OCI-LY7 (cell line): Measurements from ENCODE around the gene ROBO2. TPM values are rescaled to one million over a fixed set of nuclear protein-coding genes. Genes with fewer than 3 reads are reported as not detected.

Experiments used
- BruUV-seq: library from RNA; stranded (reverse); fragments of 400-500 nt; replicated peaks from 2 replicates; lab custom pipeline; 2021; lab: Mats Ljungman, UMichigan
- CTCF ChIA-PET: fragments of 300-600 bp; sonication (Branson Sonifier 250); formaldehyde crosslinking; loops from one replicate; lab custom pipeline; 2022; ENCODE audit warnings: antibody characterized with exemption; ENCODE audit not compliant: unreplicated experiment; lab: Charles Lee
- POLR2A ChIA-PET: fragments of 300-600 bp; sonication (Branson Sonifier 250); formaldehyde crosslinking; loops from one replicate; lab custom pipeline; 2022; ENCODE audit warnings: antibody characterized with exemption; lab: Charles Lee
- DNase-seq: peaks from one replicate; pipeline ENCODE4 v3.0.0-alpha.2; 2015; ENCODE audit warnings: low spot score
- H2AFZ ChIP-seq: fragments of 200-600 bp; sonication (generic), shearing (Covaris generic); 2 replicates; pipeline ENCODE4 v1.6.1; 2014; ENCODE audit warnings: mild to moderate bottlenecking, antibody characterized with exemption, low read length, moderate library complexity
- H3K27ac ChIP-seq: fragments of 200-600 bp; sonication (generic); 2 replicates; pipeline ENCODE4 v1.5.1; 2014; ENCODE audit warnings: mixed run types, low read depth, mild to moderate bottlenecking, moderate library complexity, low read length, inconsistent platforms; ENCODE audit not compliant: poor library complexity, severe bottlenecking
- H3K36me3 ChIP-seq: fragments of 200-600 bp; sonication (generic); 2 replicates; pipeline ENCODE4 v1.6.1; 2014; ENCODE audit warnings: mild to moderate bottlenecking, antibody characterized with exemption, low read length, moderate library complexity, mixed read lengths; ENCODE audit not compliant: insufficient read depth
- H3K4me1 ChIP-seq: fragments of 200-600 bp; sonication (generic); 2 replicates; pipeline ENCODE4 v1.5.1; 2014; ENCODE audit warnings: mild to moderate bottlenecking, low read length; ENCODE audit not compliant: insufficient read depth, poor library complexity, severe bottlenecking
- H3K4me2 ChIP-seq: fragments of 200-600 bp; sonication (generic); 2 replicates; pipeline ENCODE4 v1.6.1; 2014; ENCODE audit warnings: mild to moderate bottlenecking, low read length
- H3K4me3 ChIP-seq: fragments of 200-600 bp; sonication (generic); 2 replicates; pipeline ENCODE4 v1.5.1; 2014; ENCODE audit warnings: mild to moderate bottlenecking, low read depth, low read length; ENCODE audit not compliant: poor library complexity, severe bottlenecking
- H3K79me2 ChIP-seq: fragments of 200-600 bp; sonication (generic); 2 replicates; pipeline ENCODE4 v1.6.1; 2016; ENCODE audit warnings: low read depth, mild to moderate bottlenecking, low read length, moderate library complexity, mixed read lengths; ENCODE audit not compliant: insufficient read depth
- H3K9me2 ChIP-seq: fragments of 200-600 bp; sonication (generic); 2 replicates; pipeline ENCODE4 v1.6.1; 2016; ENCODE audit warnings: mild to moderate bottlenecking, low read length, mixed read lengths; ENCODE audit not compliant: insufficient read depth
- H3K9me3 ChIP-seq: fragments of 200-600 bp; sonication (generic); 2 replicates; pipeline ENCODE4 v1.6.1; 2014; ENCODE audit warnings: mild to moderate bottlenecking, mixed run types, low read length, mixed read lengths
- H4K20me1 ChIP-seq: fragments of 200-600 bp; sonication (generic); 2 replicates; pipeline ENCODE4 v1.6.1; 2014; ENCODE audit warnings: mild to moderate bottlenecking, antibody characterized with exemption, low read length, moderate library complexity, mixed read lengths; ENCODE audit not compliant: insufficient read depth
- EZH2phosphoT487 ChIP-seq: fragments of 200-600 bp; sonication (generic); IDR thresholded peaks from 2 replicates; pipeline ENCODE4 v1.6.1; 2018; ENCODE audit warnings: low read depth, borderline replicate concordance, mild to moderate bottlenecking, mixed run types, antibody characterized with exemption, low read length, moderate library complexity, mixed read lengths
- intact Hi-C: fragments of 100-400 bp; cut with micrococcal nuclease; formaldehyde crosslinking; loops from one replicate; pipeline ENCODE4 v1.10.0; 2022; ENCODE audit not compliant: unreplicated experiment
- total RNA-seq, 2 experiments: library from RNA; depleted of rRNA in 1 of 2; stranded (reverse); fragments of >200 nt in 1 of 2; shearing (Covaris generic) in 1 of 2; gene quantifications; 2 replicates each; pipeline ENCODE4 v1.2.3, GENCODE V29; 2014 to 2022
- TF ChIP-seq, protein P1 (sequence below): fragments of 200-600 bp; sonication (generic); conservative IDR thresholded peaks from 2 replicates; pipeline ENCODE4 v1.5.1; 2014; ENCODE audit warnings: mild to moderate bottlenecking, antibody characterized with exemption, low read length, moderate library complexity, mixed read lengths

ROBO2 gene
- total RNA-seq, 2 experiments from 2014 or later = 0.06 to 4.8 TPM

DNA sequence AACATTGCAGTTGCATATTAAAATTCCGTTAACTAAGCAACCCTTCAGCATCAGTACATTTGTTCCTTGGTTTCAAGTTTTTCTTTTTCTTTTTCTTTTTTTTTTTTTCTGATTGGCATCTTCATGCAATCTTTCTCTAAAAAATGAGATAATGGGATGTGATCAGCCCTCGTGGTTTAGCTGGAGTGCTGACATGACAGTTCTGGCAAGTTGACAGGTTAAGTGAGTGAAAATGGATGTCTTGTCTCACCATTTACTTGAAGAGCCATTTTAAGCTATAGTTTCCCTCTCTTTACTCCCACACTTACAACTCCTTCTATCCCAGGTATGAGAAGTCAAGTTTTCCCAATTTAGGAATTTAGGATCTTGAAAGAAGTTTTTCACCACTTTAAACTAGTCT is 495.2 kb downstream of the ROBO2 start:
- Histone ChIP-seq H3K79me2 (no peaks in the 10 kb centered on the region), H3K36me3 (no peaks in the 10 kb centered on the region), H3K9me2 (no peaks in the 10 kb centered on the region), H3K27ac (no peak overlapping the region), H2AFZ (no peak overlapping the region), H4K20me1 (no peaks in the 10 kb centered on the region), H3K9me3 (no peaks in the 10 kb centered on the region), H3K4me1 (no peaks in the 10 kb centered on the region), H3K4me2 (no peak overlapping the region), H3K4me3 (no peak overlapping the region)
- POLR2A ChIA-PET = interaction anchor here (0.7 kb wide), 1 partner anchor 74 kb away, joined by 3 read pairs; no protein-coding TSS in a partner anchor
- BruUV-seq = no TSS peak
- no peak for DNase-seq
- CTCF ChIA-PET = no interaction called here
- TF ChIP-seq, protein P1, sequence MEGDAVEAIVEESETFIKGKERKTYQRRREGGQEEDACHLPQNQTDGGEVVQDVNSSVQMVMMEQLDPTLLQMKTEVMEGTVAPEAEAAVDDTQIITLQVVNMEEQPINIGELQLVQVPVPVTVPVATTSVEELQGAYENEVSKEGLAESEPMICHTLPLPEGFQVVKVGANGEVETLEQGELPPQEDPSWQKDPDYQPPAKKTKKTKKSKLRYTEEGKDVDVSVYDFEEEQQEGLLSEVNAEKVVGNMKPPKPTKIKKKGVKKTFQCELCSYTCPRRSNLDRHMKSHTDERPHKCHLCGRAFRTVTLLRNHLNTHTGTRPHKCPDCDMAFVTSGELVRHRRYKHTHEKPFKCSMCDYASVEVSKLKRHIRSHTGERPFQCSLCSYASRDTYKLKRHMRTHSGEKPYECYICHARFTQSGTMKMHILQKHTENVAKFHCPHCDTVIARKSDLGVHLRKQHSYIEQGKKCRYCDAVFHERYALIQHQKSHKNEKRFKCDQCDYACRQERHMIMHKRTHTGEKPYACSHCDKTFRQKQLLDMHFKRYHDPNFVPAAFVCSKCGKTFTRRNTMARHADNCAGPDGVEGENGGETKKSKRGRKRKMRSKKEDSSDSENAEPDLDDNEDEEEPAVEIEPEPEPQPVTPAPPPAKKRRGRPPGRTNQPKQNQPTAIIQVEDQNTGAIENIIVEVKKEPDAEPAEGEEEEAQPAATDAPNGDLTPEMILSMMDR = no peak
- no peak for TF ChIP-seq EZH2phosphoT487
- intact Hi-C loops = no loop called here

DNA sequence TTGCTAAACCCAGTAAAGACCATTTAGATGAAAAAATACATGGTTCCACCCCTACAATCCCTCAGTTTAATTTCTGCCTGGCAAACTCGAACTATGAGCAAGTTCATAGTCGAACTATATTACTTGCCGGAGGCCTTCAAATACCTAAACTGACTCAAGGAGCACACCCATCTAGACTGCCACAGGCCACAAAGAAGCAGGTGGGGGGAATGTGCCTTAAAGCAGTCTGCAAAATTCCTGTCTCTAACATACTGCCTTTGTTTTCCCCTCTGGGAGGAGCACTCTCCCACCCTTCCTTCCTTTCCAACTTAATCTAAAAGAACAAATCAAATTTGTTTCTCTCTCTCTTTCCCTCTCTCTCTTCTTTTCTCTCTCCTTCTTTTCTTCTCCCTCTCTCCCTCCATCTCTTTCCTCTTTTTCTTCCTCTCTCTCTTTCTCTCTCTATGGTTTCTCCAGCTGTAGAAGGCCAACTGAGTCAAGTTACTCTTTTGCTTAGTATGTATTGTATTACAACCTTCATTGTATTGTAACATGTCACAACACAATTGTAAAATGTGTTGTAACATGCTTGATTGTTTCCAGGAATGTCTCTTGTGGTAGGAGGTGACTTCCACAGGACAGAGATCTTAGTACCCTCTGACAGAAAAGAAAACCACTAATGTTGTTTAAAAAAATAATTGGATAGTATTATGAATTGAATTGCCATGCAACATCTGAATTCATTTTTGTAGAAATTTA is 496.3 kb downstream of the ROBO2 start:
- no peak for DNase-seq
- H3K36me3 ChIP-seq = no peaks in the 10 kb centered on the region
- CTCF ChIA-PET = no interaction called here
- no TSS peak for BruUV-seq
- H3K79me2 ChIP-seq = no peaks in the 10 kb centered on the region
- no peaks in the 10 kb centered on the region for H3K9me3 ChIP-seq
- H3K4me3 ChIP-seq = no peak overlapping the region
- H3K27ac ChIP-seq = no peak overlapping the region
- H4K20me1 ChIP-seq = no peaks in the 10 kb centered on the region
- intact Hi-C loops = no loop called here
- no peaks in the 10 kb centered on the region for H3K9me2 ChIP-seq
- no peak overlapping the region for H3K4me2 ChIP-seq
- TF ChIP-seq, protein P1 = no peak
- TF ChIP-seq EZH2phosphoT487 = no peak
- POLR2A ChIA-PET = interaction anchor here (1.5 kb wide), 1 partner anchor 21 kb away, joined by 3 read pairs; no protein-coding TSS in a partner anchor
- H3K4me1 ChIP-seq = no peaks in the 10 kb centered on the region
- no peak overlapping the region for H2AFZ ChIP-seq

DNA sequence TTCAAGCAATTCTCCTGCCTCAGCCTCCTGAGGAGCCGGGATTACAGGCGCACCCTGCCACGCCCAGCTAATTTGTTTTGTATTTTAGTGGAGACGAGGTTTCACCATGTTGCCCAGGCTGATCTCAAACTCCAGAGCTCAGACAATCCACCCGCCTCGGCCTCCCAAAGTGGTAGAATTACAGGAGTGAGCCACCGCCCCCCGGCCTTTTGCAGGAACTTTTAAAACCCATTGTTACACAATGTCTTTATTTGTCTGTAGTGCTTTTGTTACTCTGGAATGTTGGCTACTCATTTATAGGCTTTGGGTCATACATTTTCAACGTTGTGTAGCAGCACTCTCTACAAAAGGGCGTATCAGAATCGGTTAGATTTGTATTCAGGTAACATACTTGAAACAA is 499.1 kb downstream of the ROBO2 start:
- Histone ChIP-seq H3K36me3 (no peaks in the 10 kb centered on the region), H3K4me3 (no peak overlapping the region), H3K27ac (no peak overlapping the region), H3K79me2 (no peaks in the 10 kb centered on the region), H2AFZ (no peak overlapping the region), H3K9me2 (no peaks in the 10 kb centered on the region), H3K4me2 (no peak overlapping the region), H3K4me1 (no peaks in the 10 kb centered on the region), H4K20me1 (no peaks in the 10 kb centered on the region), H3K9me3 (no peaks in the 10 kb centered on the region)
- CTCF ChIA-PET = no interaction called here
- POLR2A ChIA-PET = no interaction called here
- intact Hi-C loops = no loop called here
- no peak for DNase-seq
- BruUV-seq = no TSS peak
- TF ChIP-seq, protein P1 = no peak
- no peak for TF ChIP-seq EZH2phosphoT487
